ENCODE measurements around the gene VSNL1. TPM values are rescaled to one million over a fixed set of nuclear protein-coding genes. Genes with fewer than 3 reads are reported as not detected.

VSNL1 gene
- total RNA-seq, 1 donor from 2014 or later = not detected

DNA sequence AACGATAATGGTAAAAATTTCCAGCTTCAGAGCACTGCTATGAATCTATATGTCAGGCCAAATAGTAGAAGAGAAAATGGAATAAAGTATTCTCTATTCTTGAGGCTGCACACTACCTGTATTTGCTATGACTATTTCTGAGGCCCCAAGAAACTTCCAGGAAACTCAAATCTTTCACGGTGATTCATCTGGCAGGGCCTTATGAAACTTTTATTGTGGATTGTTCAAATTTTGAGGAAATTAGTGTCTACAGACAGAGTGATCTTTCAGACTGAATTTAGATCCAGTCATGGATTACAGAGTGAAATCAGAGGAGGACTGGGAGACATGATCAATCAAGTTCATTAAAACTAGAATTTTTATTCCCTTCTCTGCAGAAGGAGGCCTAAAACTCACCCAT lies 4.1 kb upstream of the VSNL1 start:
- Mint-ChIP-seq H3K9me3 (peaks cover 7% of the 10 kb centered on the region), H3K36me3 (ENCODE audit: low read depth) (no peaks in the 10 kb centered on the region), H3K4me3 (no peak overlapping the region), H3K27me3 (peaks cover 48% of the 10 kb centered on the region), H3K27ac (no peak overlapping the region), H3K4me1 (peaks cover 3% of the 10 kb centered on the region)
- DNase-seq = no peak
- intact Hi-C loops (cut with micrococcal nuclease) = no loop called here

DNA sequence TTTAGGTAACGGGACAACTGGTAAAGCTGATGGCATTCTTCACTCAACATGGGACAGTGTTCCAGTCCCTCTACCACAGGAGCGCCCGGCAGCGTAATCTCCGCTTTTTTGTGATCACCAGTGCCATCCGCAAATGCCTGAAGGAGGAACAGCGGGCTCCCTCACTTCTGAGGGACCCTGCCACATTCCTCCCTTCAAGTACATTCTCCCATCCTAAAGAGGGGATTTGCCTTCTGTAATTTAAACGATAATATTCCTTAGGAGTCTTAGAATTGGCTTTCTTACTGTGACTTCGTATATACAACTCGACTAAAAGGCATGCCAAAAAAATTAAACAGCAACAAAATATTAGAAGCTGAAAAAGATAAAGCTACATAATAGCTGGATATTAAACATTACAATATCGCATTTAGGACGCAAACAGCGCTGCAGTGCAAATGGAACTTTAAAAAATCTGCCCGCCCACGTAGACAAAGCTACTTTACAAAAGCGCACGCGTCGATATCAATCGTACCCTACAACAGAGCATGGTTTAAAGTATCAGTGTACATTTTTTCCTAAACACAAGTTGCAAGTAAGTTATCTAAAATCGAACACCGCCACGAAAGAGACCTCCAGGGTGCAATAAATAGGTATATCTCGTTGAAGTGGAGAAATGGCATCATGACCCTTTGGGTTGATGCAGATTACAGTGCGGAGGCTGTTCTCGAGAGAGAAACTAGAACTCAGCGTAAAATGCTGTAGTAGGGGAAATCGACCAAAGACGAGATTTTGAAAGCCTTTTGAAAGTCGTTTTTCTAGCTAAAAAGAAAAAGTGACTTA lies 2.3 kb upstream of the VSNL1 start:
- Mint-ChIP-seq H3K27ac (no peak overlapping the region), H3K4me3 (peak overlapping the region; percentile 35), H3K36me3 (ENCODE audit: low read depth) (no peaks in the 10 kb centered on the region), H3K9me3 (peaks cover 9% of the 10 kb centered on the region), H3K4me1 (peaks cover 3% of the 10 kb centered on the region), H3K27me3 (peaks cover 62% of the 10 kb centered on the region)
- DNase-seq = no peak
- intact Hi-C loops (cut with micrococcal nuclease) = no loop called here

DNA sequence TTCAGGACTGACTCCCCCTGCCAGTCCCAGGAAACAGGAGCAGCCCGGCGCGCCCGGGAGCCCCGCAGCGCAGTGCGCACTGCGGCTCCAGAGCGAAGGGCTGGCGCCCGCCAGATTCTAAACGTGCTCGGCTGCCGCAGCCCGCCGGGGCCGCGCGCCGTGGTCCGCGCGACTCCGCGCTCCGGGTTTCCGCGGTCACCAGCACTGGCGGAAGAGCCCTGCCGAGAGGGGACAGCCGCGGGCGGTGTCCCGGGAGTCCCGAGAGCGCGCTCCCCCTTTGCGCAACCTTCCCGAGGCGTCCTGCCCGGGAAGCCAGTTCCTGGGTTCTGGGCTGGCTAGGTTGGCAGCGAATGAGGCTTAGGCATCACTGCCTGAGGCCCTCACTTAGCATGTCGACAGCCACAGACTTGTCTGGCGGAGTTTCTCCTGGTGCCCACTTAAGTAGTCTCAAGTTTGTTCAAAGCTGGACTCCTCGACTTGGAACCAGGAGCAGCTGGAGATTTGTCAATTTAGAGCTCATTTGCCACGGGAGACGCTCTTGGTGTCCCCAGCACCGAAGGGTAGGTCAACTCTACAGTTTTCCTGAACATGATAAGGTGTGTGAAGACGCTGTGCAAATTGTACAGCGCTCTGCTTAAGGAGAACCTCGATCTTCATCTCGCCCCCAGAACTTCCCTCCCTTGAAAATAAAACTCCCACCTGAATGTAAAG lies 1.5 kb upstream of the VSNL1 start:
- H3K4me3 Mint-ChIP-seq = no peak overlapping the region
- no peak overlapping the region for H3K27ac Mint-ChIP-seq
- intact Hi-C loops (cut with micrococcal nuclease) = no loop called here
- peaks cover 67% of the 10 kb centered on the region for H3K27me3 Mint-ChIP-seq
- no peak for DNase-seq
- H3K36me3 Mint-ChIP-seq (ENCODE audit: low read depth) = no peaks in the 10 kb centered on the region
- H3K9me3 Mint-ChIP-seq = peaks cover 9% of the 10 kb centered on the region
- H3K4me1 Mint-ChIP-seq = peaks cover 3% of the 10 kb centered on the region

DNA sequence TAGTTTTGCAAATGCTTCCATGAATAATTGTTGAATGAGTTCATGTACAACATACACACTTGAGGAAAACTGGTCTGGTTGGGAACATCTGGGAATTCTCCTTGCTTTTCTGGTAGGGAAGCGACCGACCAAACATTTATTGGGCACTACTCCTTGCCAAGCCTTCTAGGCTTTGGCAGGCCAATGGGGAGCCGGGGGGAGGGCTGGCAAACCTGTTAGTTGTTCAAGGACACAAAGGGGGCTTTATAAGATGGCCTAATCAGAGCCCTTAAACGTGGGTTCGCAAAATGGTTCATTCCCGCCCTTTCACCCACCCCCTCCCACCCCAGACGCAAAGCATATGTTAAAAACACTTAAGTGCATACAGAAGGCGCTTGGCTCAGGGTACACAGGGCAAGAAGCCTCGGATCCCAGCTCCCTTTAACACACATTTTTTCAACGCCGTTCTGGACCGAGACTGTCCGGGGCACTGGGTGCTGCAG lies 844 bp upstream of the VSNL1 start:
- H3K36me3 Mint-ChIP-seq (ENCODE audit: low read depth) = no peaks in the 10 kb centered on the region
- no peak for DNase-seq

DNA sequence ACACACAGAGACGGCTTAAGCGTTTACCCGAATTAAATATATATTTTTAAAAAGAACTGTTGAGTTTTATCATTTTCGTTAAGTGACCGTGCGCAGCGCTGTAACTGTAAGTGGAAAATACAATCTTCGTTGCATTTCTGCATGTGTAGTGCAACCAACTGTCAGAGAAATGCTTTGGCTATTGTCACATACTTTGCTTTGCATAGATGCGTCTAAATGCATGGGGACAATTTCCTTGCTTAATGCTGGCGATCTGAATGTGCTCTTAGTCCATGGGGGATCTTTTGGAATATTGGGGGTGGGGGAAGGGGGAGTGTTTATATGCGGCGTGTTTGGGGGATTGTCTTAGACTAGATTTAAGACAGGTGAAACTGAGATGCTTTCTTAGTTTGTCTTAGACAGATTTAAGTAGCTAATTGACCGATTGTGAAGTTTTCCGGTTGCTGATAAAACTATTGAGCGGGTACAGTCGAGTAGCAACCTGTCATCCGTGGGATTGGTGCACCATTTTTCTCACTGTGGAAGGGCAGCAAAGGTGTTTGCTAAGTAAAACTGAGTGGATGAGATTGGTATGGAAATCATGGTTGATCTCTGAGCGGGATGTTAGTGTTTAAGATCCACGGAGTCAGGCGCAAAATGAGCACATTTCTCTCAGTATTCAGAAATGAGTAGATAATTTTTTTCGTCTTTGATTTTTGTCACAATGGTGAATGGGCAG lies 476 bp downstream of the VSNL1 start:
- no peak overlapping the region for H3K27ac Mint-ChIP-seq
- H3K27me3 Mint-ChIP-seq = peaks cover 68% of the 10 kb centered on the region
- H3K4me1 Mint-ChIP-seq = peaks cover 3% of the 10 kb centered on the region
- no peaks in the 10 kb centered on the region for H3K36me3 Mint-ChIP-seq (ENCODE audit: low read depth)
- H3K9me3 Mint-ChIP-seq = peaks cover 9% of the 10 kb centered on the region
- DNase-seq = no peak
- no peak overlapping the region for H3K4me3 Mint-ChIP-seq
- intact Hi-C loops (cut with micrococcal nuclease) = loop anchor here (10.0 kb wide), 1 partner anchor 1814 kb away; the partner anchor contains the start of gene OSR1

More for the DNA sequence above, 844 bp upstream of the VSNL1 start:
- Mint-ChIP-seq H3K4me1 (peaks cover 3% of the 10 kb centered on the region), H3K4me3 (no peak overlapping the region), H3K27ac (no peak overlapping the region), H3K9me3 (peaks cover 9% of the 10 kb centered on the region), H3K27me3 (peaks cover 71% of the 10 kb centered on the region)
- intact Hi-C loops (cut with micrococcal nuclease) = loop anchor here (10.0 kb wide), 1 partner anchor 1815 kb away; the partner anchor contains the start of gene OSR1

DNA sequence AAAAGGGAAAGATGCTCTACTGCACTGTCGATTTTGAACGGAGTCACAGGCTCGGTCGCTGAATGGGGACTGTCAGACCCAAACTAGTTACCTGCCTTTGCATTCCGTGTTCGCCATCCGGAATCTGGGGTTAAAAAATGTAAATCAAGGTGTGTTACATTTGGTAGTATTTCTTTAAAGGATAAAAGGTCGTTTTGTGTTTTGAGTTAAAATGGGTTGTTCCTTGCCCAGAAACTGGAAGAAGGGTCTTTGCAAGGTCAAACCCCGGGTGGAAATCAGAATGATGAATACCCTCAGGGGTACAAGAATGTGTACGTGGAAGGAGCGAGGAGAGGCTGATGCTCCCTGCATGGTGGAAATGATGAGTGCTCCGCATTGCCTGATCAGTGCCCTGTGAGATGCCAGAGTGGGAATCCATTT lies 1.0 kb downstream of the VSNL1 start:
- Mint-ChIP-seq H3K36me3 (ENCODE audit: low read depth) (no peaks in the 10 kb centered on the region), H3K27ac (no peak overlapping the region), H3K4me3 (no peak overlapping the region), H3K4me1 (peaks cover 3% of the 10 kb centered on the region), H3K27me3 (peaks cover 63% of the 10 kb centered on the region), H3K9me3 (peaks cover 9% of the 10 kb centered on the region)
- DNase-seq = no peak
- intact Hi-C loops (cut with micrococcal nuclease) = loop anchor here (10.0 kb wide), 1 partner anchor 1813 kb away; the partner anchor contains the start of gene OSR1

DNA sequence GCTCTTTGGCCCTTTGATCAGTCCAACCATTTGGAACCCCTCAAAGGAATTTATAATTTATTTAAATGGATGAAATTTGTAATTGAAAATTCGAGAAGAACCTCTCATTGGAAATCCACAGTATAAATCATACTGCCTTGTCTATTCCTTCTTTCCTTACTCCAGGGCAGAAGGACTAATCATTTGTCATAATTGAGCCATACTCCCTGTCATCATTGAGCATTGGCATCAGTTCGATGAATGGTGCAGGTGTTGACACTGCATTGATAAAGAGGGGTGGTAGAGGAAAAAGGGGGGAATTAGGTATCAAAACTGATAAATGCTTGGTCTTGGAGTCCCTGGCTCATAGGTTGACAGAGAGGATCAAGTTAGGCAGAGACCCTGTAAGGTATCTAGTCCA lies 2.0 kb downstream of the VSNL1 start:
- no peak overlapping the region for H3K4me3 Mint-ChIP-seq
- intact Hi-C loops (cut with micrococcal nuclease) = loop anchor here (10.0 kb wide), 1 partner anchor 1812 kb away; the partner anchor contains the start of gene OSR1
- H3K36me3 Mint-ChIP-seq (ENCODE audit: low read depth) = no peaks in the 10 kb centered on the region
- peaks cover 9% of the 10 kb centered on the region for H3K9me3 Mint-ChIP-seq
- peaks cover 58% of the 10 kb centered on the region for H3K27me3 Mint-ChIP-seq
- no peak for DNase-seq
- peaks cover 3% of the 10 kb centered on the region for H3K4me1 Mint-ChIP-seq
- H3K27ac Mint-ChIP-seq = no peak overlapping the region

DNA sequence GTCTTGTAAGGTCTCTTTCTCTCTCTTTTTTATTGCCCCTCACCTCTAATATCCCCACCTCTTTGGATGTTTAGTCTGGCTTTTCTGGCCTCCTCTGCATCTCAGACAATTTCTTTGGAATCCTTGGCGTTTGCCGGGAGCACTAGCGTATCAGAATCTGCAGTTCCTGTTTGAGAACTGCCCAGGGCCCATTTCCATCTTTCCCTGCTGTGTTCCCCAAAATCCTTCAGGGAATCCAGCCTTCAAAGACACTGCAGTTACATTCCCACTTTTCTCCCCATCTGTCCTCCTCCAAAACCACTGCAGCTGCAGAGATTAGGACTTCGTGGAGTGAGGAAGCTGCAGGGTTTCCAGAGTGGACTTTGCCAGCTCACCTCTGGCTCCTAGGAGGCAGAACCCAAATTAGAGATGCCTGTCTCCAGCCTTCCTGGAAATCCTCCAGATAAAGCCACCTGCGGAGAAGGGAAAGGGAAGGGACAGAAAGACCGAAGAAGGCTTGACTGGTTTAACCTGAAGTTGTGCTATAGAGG lies 2.7 kb downstream of the VSNL1 start:
- intact Hi-C loops (cut with micrococcal nuclease) = loop anchor here (10.0 kb wide), 1 partner anchor 1812 kb away; the partner anchor contains the start of gene OSR1

DNA sequence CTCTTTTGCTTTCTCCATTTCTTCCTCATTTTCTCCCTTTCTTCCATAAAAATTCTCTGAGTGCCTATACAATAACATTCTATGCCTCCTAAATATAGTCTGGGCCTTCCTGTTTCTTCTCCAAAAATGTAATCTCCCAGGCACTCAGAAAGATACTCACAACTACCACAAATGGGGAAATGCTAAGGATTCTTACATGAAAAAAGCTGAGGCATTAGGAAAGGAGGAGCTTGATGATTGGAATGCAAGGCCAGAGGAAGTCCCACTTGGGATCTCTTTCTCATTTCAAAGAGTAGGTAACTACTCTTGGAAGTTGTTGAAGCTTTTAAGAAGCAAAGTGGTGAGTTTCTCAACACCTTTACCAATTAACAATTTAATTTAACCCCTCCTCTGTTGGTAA lies 3.4 kb downstream of the VSNL1 start:
- no peak for DNase-seq
- Mint-ChIP-seq H3K4me1 (no peaks in the 10 kb centered on the region), H3K27ac (no peak overlapping the region), H3K9me3 (peaks cover 9% of the 10 kb centered on the region), H3K27me3 (peaks cover 50% of the 10 kb centered on the region), H3K4me3 (no peak overlapping the region), H3K36me3 (ENCODE audit: low read depth) (no peaks in the 10 kb centered on the region)
- intact Hi-C loops (cut with micrococcal nuclease) = loop anchor here (10.0 kb wide), 1 partner anchor 1811 kb away; the partner anchor contains the start of gene OSR1

More for the DNA sequence above, 2.7 kb downstream of the VSNL1 start:
- H3K4me3 Mint-ChIP-seq = no peak overlapping the region
- no peak overlapping the region for H3K27ac Mint-ChIP-seq
- H3K36me3 Mint-ChIP-seq (ENCODE audit: low read depth) = no peaks in the 10 kb centered on the region
- peaks cover 53% of the 10 kb centered on the region for H3K27me3 Mint-ChIP-seq
- H3K9me3 Mint-ChIP-seq = peaks cover 9% of the 10 kb centered on the region
- no peak for DNase-seq
- H3K4me1 Mint-ChIP-seq = peaks cover 3% of the 10 kb centered on the region

DNA sequence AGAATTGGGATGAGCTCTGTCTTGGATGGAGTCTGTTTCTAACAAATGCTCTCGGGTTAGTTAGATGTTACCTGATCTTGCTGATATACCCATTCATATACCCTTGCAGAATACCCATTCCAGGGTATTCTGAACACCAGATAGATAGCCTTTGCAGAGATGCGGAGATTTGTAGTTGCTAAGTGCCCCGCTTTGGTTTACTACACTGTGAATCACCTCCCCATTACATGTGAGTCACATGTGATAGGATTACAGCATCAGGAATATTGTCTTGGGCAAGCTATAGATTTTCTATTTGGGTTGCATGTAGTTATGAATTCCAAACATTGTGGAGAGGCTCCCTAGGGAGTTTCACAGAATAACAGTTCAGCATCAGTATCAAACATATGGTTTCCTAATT lies 3.8 kb downstream of the VSNL1 start:
- Mint-ChIP-seq H3K27me3 (peaks cover 46% of the 10 kb centered on the region), H3K36me3 (ENCODE audit: low read depth) (no peaks in the 10 kb centered on the region), H3K4me1 (no peaks in the 10 kb centered on the region), H3K4me3 (no peak overlapping the region), H3K9me3 (peaks cover 9% of the 10 kb centered on the region), H3K27ac (no peak overlapping the region)
- no peak for DNase-seq
- intact Hi-C loops (cut with micrococcal nuclease) = loop anchor here (10.0 kb wide), 1 partner anchor 1811 kb away; the partner anchor contains the start of gene OSR1

DNA sequence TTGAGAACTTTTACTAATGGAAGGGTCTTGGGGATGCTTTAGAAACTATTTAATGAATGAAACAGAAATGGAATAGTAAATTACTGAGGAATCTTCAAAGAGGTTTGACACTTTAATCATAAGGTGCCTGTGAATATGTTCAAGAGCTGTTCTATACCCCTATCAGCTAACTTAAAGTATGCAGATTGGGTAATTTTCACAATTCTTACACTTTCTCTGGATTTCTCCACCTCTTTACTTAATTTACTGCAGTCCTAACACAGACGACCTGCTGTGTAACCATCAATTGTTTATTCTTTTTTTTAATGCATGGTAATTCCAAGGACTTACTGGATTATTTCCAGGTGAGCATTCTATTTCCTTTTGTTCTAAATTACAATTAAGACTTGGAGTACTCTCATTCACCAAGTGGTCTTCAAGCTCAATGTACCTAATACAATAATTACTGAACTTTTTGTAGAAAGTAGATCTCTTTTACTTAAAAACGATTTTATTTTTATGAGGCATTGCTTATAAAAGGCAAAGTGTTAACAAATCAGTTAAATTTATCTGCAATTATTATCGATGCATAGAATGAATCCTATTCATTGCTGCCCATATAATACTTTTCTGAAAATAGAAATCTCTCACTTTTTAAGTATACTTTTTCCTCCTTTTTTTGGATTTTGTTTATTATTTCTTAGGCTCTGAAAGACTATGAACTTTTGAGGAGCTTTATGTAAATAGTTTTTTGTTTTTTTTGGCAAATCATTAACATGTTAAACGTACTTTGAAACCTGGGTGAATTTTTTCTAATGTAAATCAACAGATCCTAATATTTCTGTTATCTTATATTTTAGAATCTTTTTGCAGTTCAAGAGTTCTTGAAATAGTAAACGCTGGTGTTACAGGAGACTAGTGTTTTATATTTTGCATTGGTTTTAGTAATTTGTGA lies 5.5 kb downstream of the VSNL1 start:
- no peak overlapping the region for H3K4me3 Mint-ChIP-seq
- DNase-seq = no peak

DNA sequence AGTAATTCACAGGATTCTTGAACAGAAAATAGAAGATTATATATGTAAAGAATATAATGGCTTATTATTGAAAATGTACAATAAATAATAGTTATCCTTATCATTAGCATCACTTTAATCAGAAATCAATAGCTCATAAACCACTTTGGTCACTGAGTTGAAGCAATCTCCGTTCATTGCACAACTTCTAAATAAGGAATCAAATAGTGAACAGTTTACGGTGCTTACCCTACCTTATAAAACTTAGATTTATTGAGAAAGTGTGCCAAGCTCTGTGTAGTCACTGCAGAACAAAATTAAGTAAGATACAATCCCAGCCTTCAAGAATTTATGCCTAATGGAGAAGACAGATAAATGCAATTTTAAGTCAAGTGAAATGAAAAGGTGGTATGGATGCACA lies 6.7 kb downstream of the VSNL1 start:
- Mint-ChIP-seq H3K27me3 (peaks cover 24% of the 10 kb centered on the region), H3K4me1 (no peaks in the 10 kb centered on the region), H3K36me3 (ENCODE audit: low read depth) (no peaks in the 10 kb centered on the region), H3K27ac (no peak overlapping the region), H3K9me3 (no peaks in the 10 kb centered on the region), H3K4me3 (no peak overlapping the region)
- DNase-seq = no peak
- intact Hi-C loops (cut with micrococcal nuclease) = loop anchor here (10.0 kb wide), 1 partner anchor 1808 kb away; the partner anchor contains the start of gene OSR1

More for the DNA sequence above, 5.5 kb downstream of the VSNL1 start:
- no peaks in the 10 kb centered on the region for H3K4me1 Mint-ChIP-seq
- H3K36me3 Mint-ChIP-seq (ENCODE audit: low read depth) = no peaks in the 10 kb centered on the region
- H3K27me3 Mint-ChIP-seq = peaks cover 31% of the 10 kb centered on the region
- H3K27ac Mint-ChIP-seq = no peak overlapping the region
- peaks cover 7% of the 10 kb centered on the region for H3K9me3 Mint-ChIP-seq
- intact Hi-C loops (cut with micrococcal nuclease) = loop anchor here (10.0 kb wide), 1 partner anchor 1809 kb away; the partner anchor contains the start of gene OSR1

Data from activated CD4-positive, alpha-beta T cell treated with anti-CD3 and anti-CD28 coated beads, Interleukin-2, amount 10 ng/mL, durations not matched to agents 24 days and 14 days (primary cell).